ENCODE results near the gene DES. TPM values are rescaled to one million over a fixed set of nuclear protein-coding genes. Genes with fewer than 3 reads are reported as not detected.

Gene DES
- total RNA-seq, 1 experiment from 2014 or later = 1.6 TPM

DNA sequence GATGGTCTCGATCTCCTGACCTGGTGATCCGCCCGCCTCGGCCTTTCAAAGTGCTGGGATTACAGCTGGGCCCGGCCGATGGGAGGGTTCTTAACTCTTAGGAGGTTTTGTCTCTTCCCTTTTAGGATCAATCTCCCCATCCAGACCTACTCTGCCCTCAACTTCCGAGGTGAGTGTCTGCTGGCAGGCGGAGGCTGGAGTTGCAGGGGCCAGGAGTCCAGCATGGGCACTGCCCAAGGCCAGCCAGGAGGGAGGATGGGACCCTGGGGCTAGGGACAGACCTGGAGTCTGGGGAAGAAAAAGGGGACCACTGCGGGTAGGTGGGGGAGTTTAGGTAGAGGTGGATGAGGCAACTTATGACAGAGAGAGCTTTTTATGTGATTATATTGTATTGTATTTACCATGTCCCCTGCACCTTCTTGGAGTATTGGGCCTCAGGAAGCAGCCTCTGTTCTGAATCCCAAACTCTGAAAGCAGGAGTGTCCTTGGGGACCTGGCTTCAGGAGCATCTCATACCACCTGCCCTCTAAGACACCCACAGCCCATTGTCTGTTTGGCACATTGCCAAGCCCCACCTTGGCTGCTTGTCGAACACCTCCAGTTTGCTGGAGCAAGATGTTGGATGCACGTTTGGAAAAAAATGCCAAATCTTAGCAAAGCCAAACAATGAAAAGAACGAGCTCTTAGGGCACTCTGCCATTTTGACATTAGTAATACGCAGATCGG lies 5.6 kb downstream of the DES start:
- DNase-seq (ENCODE audit: low spot score) = no peak
- peaks cover 34% of the 10 kb centered on the region for H3K27me3 Mint-ChIP-seq (ENCODE audit: low read depth)
- no peak for TF ChIP-seq TCF7 (CRISPR knock-in tag; IDR thresholded peaks at IDR 0.05; ENCODE audit: low read depth)
- no peak for TF ChIP-seq E2F1 (CRISPR knock-in tag; IDR thresholded peaks at IDR 0.05)
- TF ChIP-seq ETV6 (CRISPR knock-in tag; IDR thresholded peaks at IDR 0.05) = no peak
- no peak for TF ChIP-seq ZNF396 (CRISPR knock-in tag; IDR thresholded peaks at IDR 0.05; ENCODE audit: borderline replicate concordance)
- no peak for TF ChIP-seq OVOL2 (CRISPR knock-in tag; IDR thresholded peaks at IDR 0.05; ENCODE audit: borderline replicate concordance)
- TF ChIP-seq ZNF219 (CRISPR knock-in tag; IDR thresholded peaks at IDR 0.05; ENCODE audit: borderline replicate concordance) = no peak
- TF ChIP-seq, protein P1, sequence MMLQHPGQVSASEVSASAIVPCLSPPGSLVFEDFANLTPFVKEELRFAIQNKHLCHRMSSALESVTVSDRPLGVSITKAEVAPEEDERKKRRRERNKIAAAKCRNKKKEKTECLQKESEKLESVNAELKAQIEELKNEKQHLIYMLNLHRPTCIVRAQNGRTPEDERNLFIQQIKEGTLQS (CRISPR knock-in tag; conservative IDR thresholded peaks at IDR 0.05) = no peak
- TF ChIP-seq PREB (CRISPR knock-in tag; IDR thresholded peaks at IDR 0.05; ENCODE audit: borderline replicate concordance) = no peak
- no peak for TF ChIP-seq FOXJ3 (CRISPR knock-in tag; IDR thresholded peaks at IDR 0.05; ENCODE audit: borderline replicate concordance)
- no peak for TF ChIP-seq NFYB (CRISPR knock-in tag; conservative IDR thresholded peaks at IDR 0.05; ENCODE audit: low read depth)
- peaks cover 9% of the 10 kb centered on the region for H3K4me1 Mint-ChIP-seq
- CTCF ChIA-PET = interaction anchor here (0.6 to 1.6 kb wide), 7 partner anchors 10 to 575 kb away, joined by 3 to 5 read pairs (median 3); no protein-coding TSS in a partner anchor
- POLR2A ChIA-PET = no interaction called here
- no peak overlapping the region for H3K4me3 Mint-ChIP-seq
- H3K36me3 Mint-ChIP-seq = no peaks in the 10 kb centered on the region
- H3K9me3 Mint-ChIP-seq = no peaks in the 10 kb centered on the region
- no peak overlapping the region for H3K27ac Mint-ChIP-seq
- ATAC-seq = no peak

DNA sequence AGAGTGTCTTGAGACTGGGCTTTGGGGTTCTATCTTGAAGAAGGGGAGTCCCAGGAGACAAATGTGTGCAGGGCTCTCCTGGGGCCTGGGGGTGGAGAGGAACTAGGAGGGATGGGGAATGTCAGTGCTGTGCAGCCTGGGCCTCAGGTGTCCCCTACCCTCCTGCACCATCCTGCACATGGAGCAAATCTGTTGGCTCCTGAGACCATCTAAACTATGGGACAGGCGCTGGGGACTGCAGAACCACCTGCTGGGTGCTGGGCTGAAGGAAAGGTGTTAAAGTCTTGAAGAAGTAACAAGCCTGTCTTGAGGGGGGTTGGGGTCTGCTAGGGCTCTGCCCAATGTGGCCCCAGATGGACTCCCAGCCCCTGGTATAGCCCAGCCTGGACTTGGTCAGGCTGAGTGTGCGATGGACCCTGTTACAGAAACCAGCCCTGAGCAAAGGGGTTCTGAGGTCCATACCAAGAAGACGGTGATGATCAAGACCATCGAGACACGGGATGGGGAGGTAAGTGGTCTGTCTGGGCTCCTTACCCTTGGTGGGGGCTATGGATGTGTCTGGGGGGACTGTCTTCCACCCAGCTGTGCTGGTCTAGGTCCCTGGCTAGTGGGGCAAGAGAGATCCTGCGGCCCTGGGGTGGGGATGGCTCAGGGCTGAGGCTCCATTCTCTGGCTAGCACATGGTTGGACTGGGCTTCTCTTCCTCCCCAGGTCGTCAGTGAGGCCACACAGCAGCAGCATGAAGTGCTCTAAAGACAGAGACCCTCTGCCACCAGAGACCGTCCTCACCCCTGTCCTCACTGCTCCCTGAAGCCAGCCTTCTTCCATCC lies 7.3 kb downstream of the DES start:
- Mint-ChIP-seq H3K27ac (no peak overlapping the region), H3K27me3 (ENCODE audit: low read depth) (peaks cover 17% of the 10 kb centered on the region)

DNA sequence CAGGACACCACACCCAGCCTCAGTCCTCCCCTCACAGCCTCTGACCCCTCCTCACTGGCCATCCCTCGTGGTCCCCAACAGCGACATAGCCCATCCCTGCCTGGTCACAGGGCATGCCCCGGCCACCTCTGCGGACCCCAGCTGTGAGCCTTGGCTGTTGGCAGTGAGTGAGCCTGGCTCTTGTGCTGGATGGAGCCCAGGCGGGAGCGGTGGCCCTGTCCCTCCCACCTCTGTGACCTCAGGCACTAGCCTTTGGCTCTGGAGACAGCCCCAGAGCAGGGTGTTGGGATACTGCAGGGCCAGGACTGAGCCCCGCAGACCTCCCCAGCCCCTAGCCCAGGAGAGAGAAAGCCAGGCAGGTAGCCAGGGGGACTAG lies 7.9 kb downstream of the DES start:
- Mint-ChIP-seq H3K27me3 (ENCODE audit: low read depth) (peaks cover 11% of the 10 kb centered on the region), H3K36me3 (no peaks in the 10 kb centered on the region), H3K4me1 (no peaks in the 10 kb centered on the region; the same call in 1 of the 2 replicates), H3K4me3 (no peak overlapping the region), H3K27ac (no peak overlapping the region), H3K9me3 (no peaks in the 10 kb centered on the region)
- no peak for ATAC-seq
- CTCF ChIA-PET = no interaction called here
- POLR2A ChIA-PET = no interaction called here
- DNase-seq (ENCODE audit: low spot score) = no peak
- TF ChIP-seq, protein P2, sequence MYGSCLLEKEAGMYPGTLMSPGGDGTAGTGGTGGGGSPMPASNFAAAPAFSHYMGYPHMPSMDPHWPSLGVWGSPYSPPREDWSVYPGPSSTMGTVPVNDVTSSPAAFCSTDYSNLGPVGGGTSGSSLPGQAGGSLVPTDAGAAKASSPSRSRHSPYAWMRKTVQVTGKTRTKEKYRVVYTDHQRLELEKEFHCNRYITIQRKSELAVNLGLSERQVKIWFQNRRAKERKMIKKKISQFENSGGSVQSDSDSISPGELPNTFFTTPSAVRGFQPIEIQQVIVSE (CRISPR knock-in tag; IDR thresholded peaks at IDR 0.05; ENCODE audit: borderline replicate concordance) = no peak
- TF ChIP-seq, protein P3, sequence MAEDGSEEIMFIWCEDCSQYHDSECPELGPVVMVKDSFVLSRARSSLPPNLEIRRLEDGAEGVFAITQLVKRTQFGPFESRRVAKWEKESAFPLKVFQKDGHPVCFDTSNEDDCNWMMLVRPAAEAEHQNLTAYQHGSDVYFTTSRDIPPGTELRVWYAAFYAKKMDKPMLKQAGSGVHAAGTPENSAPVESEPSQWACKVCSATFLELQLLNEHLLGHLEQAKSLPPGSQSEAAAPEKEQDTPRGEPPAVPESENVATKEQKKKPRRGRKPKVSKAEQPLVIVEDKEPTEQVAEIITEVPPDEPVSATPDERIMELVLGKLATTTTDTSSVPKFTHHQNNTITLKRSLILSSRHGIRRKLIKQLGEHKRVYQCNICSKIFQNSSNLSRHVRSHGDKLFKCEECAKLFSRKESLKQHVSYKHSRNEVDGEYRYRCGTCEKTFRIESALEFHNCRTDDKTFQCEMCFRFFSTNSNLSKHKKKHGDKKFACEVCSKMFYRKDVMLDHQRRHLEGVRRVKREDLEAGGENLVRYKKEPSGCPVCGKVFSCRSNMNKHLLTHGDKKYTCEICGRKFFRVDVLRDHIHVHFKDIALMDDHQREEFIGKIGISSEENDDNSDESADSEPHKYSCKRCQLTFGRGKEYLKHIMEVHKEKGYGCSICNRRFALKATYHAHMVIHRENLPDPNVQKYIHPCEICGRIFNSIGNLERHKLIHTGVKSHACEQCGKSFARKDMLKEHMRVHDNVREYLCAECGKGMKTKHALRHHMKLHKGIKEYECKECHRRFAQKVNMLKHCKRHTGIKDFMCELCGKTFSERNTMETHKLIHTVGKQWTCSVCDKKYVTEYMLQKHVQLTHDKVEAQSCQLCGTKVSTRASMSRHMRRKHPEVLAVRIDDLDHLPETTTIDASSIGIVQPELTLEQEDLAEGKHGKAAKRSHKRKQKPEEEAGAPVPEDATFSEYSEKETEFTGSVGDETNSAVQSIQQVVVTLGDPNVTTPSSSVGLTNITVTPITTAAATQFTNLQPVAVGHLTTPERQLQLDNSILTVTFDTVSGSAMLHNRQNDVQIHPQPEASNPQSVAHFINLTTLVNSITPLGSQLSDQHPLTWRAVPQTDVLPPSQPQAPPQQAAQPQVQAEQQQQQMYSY (CRISPR knock-in tag; IDR thresholded peaks at IDR 0.05) = no peak
- TF ChIP-seq CBFB (CRISPR knock-in tag; IDR thresholded peaks at IDR 0.05; ENCODE audit: low read depth) (no peak), JUN (CRISPR knock-in tag; IDR thresholded peaks at IDR 0.05) (no peak)

More for the DNA sequence above, 7.3 kb downstream of the DES start:
- POLR2A ChIA-PET = no interaction called here
- TF ChIP-seq ZNF263 (CRISPR knock-in tag; IDR thresholded peaks at IDR 0.05; ENCODE audit: low read depth) (no peak), ZNF219 (CRISPR knock-in tag; IDR thresholded peaks at IDR 0.05; ENCODE audit: borderline replicate concordance) (no peak), SOX15 (CRISPR knock-in tag; IDR thresholded peaks at IDR 0.05) (no peak), FOXJ3 (CRISPR knock-in tag; IDR thresholded peaks at IDR 0.05; ENCODE audit: borderline replicate concordance) (no peak), GRHL2 (CRISPR knock-in tag; IDR thresholded peaks at IDR 0.05; ENCODE audit: insufficient replicate concordance, severe bottlenecking) (no peak)
- TF ChIP-seq, protein P4, sequence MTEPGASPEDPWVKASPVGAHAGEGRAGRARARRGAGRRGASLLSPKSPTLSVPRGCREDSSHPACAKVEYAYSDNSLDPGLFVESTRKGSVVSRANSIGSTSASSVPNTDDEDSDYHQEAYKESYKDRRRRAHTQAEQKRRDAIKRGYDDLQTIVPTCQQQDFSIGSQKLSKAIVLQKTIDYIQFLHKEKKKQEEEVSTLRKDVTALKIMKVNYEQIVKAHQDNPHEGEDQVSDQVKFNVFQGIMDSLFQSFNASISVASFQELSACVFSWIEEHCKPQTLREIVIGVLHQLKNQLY (CRISPR knock-in tag; IDR thresholded peaks at IDR 0.05) = no peak
- TF ChIP-seq, protein P5, sequence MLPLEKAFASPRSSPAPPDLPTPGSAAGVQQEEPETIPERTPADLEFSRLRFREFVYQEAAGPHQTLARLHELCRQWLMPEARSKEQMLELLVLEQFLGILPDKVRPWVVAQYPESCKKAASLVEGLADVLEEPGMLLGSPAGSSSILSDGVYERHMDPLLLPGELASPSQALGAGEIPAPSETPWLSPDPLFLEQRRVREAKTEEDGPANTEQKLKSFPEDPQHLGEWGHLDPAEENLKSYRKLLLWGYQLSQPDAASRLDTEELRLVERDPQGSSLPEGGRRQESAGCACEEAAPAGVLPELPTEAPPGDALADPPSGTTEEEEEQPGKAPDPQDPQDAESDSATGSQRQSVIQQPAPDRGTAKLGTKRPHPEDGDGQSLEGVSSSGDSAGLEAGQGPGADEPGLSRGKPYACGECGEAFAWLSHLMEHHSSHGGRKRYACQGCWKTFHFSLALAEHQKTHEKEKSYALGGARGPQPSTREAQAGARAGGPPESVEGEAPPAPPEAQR (CRISPR knock-in tag; IDR thresholded peaks at IDR 0.05) = no peak
- ATAC-seq = no peak
- CTCF ChIA-PET = interaction anchor here (0.6 to 1.2 kb wide), 2 partner anchors 23 to 98 kb away, joined by 3 read pairs; no protein-coding TSS in a partner anchor
- Mint-ChIP-seq H3K36me3 (no peaks in the 10 kb centered on the region), H3K9me3 (no peaks in the 10 kb centered on the region), H3K4me1 (no peaks in the 10 kb centered on the region; the same call in 1 of the 2 replicates), H3K4me3 (no peak overlapping the region)
- no peak for DNase-seq (ENCODE audit: low spot score)

Measured in WTC11 (cell line).